GM12878 (cell line): ENCODE measurements around the gene INTS13.

Experiments
- BRCA1 ChIP-seq: IDR thresholded peaks from 2 replicates; pipeline ENCODE4 v1.6.1; 2011; ENCODE audit warnings: low read depth, low read length, improper control_type of control experiment
- EZH2 ChIP-seq: IDR thresholded peaks from 2 replicates; pipeline ENCODE4 v1.6.1; 2012; ENCODE audit warnings: low read depth, mild to moderate bottlenecking, control low read depth, inconsistent platforms, low read length, borderline replicate concordance; ENCODE audit not compliant: control insufficient read depth
- MXI1 ChIP-seq: fragments of 150-350 bp; IDR thresholded peaks from 2 replicates; pipeline ENCODE4 v1.6.1; 2011; ENCODE audit warnings: low read depth, mild to moderate bottlenecking, inconsistent platforms, low read length, improper control_type of control experiment
- NRF1 ChIP-seq: conservative IDR thresholded peaks from 2 replicates; pipeline ENCODE4 v1.6.1; 2011; ENCODE audit warnings: mild to moderate bottlenecking, low read depth, low read length, improper control_type of control experiment
- RCOR1 ChIP-seq: conservative IDR thresholded peaks from 2 replicates; pipeline ENCODE4 v1.6.1; 2012; ENCODE audit warnings: low read depth, low read length, improper control_type of control experiment
- SUZ12 ChIP-seq: fragments of 200-600 bp; sonication (generic); IDR thresholded peaks from one replicate; pipeline ENCODE4 v1.6.1; 2018; ENCODE audit warnings: antibody characterized with exemption, mild to moderate bottlenecking; ENCODE audit not compliant: unreplicated experiment
- TF ChIP-seq, protein P1 (sequence below): fragments of 150-350 bp; IDR thresholded peaks from 2 replicates; pipeline ENCODE4 v1.6.1; 2016; ENCODE audit warnings: low read depth, low read length
- TF ChIP-seq, protein P2 (sequence below): fragments of 450-650 bp; IDR thresholded peaks from 2 replicates; pipeline ENCODE4 v1.6.1; 2016; ENCODE audit warnings: mild to moderate bottlenecking, moderate library complexity, borderline replicate concordance
- TF ChIP-seq, protein P3 (sequence below), 3 experiments: IDR thresholded peaks in 2 of 3; conservative IDR thresholded peaks in 1 of 3; 2 replicates each; pipeline ENCODE4 v1.5.1; 2011; ENCODE audit warnings: low read depth in 3 of 3, low read length in 3 of 3, mild to moderate bottlenecking in 3 of 3, control low read depth in 2 of 3, moderate library complexity in 2 of 3, inconsistent platforms in 1 of 3, mixed read lengths in 1 of 3; ENCODE audit not compliant: control insufficient read depth in 2 of 3, insufficient read depth in 1 of 3; ENCODE audit errors: extremely low read depth in 1 of 3
- TF ChIP-seq, protein P4 (sequence below): fragments of 450-650 bp; IDR thresholded peaks from 2 replicates; pipeline ENCODE4 v1.6.1; 2017; ENCODE audit warnings: borderline replicate concordance

DNA sequence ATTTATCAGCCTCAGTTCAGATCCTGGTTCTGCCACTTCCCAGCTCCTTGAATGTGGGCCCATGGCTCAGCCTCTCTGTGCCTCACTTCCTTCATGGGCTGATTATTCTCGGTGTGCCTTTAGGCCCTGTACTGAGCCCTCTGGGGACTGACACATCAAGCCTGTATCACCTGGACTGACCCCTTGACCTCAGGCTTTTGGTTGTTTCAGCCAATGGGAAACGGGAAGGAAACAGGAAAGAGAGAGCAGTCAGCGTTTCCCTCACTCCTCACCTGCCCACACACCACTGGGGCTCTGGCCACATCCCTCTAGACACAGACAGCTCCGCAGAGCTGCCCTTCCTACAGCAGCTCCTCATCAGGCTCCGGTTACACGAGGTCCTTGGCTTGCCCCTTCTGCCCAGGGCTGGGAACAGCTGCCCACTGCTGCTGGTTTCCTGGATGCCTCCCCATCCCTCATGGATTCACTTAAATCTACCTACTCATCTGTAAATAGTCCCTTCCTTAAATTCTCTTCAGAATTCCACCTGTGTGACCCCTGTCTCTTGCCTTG lies 67.8 kb downstream of the INTS13 start:
- TF ChIP-seq RCOR1 (no peak), BRCA1 (no peak), NRF1 (no peak), EZH2 (no peak), SUZ12 (no peak), MXI1 (no peak)
- TF ChIP-seq, protein P1, sequence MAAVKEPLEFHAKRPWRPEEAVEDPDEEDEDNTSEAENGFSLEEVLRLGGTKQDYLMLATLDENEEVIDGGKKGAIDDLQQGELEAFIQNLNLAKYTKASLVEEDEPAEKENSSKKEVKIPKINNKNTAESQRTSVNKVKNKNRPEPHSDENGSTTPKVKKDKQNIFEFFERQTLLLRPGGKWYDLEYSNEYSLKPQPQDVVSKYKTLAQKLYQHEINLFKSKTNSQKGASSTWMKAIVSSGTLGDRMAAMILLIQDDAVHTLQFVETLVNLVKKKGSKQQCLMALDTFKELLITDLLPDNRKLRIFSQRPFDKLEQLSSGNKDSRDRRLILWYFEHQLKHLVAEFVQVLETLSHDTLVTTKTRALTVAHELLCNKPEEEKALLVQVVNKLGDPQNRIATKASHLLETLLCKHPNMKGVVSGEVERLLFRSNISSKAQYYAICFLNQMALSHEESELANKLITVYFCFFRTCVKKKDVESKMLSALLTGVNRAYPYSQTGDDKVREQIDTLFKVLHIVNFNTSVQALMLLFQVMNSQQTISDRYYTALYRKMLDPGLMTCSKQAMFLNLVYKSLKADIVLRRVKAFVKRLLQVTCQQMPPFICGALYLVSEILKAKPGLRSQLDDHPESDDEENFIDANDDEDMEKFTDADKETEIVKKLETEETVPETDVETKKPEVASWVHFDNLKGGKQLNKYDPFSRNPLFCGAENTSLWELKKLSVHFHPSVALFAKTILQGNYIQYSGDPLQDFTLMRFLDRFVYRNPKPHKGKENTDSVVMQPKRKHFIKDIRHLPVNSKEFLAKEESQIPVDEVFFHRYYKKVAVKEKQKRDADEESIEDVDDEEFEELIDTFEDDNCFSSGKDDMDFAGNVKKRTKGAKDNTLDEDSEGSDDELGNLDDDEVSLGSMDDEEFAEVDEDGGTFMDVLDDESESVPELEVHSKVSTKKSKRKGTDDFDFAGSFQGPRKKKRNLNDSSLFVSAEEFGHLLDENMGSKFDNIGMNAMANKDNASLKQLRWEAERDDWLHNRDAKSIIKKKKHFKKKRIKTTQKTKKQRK = no peak
- TF ChIP-seq, protein P2, sequence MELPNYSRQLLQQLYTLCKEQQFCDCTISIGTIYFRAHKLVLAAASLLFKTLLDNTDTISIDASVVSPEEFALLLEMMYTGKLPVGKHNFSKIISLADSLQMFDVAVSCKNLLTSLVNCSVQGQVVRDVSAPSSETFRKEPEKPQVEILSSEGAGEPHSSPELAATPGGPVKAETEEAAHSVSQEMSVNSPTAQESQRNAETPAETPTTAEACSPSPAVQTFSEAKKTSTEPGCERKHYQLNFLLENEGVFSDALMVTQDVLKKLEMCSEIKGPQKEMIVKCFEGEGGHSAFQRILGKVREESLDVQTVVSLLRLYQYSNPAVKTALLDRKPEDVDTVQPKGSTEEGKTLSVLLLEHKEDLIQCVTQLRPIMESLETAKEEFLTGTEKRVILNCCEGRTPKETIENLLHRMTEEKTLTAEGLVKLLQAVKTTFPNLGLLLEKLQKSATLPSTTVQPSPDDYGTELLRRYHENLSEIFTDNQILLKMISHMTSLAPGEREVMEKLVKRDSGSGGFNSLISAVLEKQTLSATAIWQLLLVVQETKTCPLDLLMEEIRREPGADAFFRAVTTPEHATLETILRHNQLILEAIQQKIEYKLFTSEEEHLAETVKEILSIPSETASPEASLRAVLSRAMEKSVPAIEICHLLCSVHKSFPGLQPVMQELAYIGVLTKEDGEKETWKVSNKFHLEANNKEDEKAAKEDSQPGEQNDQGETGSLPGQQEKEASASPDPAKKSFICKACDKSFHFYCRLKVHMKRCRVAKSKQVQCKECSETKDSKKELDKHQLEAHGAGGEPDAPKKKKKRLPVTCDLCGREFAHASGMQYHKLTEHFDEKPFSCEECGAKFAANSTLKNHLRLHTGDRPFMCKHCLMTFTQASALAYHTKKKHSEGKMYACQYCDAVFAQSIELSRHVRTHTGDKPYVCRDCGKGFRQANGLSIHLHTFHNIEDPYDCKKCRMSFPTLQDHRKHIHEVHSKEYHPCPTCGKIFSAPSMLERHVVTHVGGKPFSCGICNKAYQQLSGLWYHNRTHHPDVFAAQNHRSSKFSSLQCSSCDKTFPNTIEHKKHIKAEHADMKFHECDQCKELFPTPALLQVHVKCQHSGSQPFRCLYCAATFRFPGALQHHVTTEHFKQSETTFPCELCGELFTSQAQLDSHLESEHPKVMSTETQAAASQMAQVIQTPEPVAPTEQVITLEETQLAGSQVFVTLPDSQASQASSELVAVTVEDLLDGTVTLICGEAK = no peak
- TF ChIP-seq, protein P3, sequence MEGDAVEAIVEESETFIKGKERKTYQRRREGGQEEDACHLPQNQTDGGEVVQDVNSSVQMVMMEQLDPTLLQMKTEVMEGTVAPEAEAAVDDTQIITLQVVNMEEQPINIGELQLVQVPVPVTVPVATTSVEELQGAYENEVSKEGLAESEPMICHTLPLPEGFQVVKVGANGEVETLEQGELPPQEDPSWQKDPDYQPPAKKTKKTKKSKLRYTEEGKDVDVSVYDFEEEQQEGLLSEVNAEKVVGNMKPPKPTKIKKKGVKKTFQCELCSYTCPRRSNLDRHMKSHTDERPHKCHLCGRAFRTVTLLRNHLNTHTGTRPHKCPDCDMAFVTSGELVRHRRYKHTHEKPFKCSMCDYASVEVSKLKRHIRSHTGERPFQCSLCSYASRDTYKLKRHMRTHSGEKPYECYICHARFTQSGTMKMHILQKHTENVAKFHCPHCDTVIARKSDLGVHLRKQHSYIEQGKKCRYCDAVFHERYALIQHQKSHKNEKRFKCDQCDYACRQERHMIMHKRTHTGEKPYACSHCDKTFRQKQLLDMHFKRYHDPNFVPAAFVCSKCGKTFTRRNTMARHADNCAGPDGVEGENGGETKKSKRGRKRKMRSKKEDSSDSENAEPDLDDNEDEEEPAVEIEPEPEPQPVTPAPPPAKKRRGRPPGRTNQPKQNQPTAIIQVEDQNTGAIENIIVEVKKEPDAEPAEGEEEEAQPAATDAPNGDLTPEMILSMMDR (IDR thresholded peaks at IDR 0.05 in 2 of 3, conservative IDR thresholded peaks at IDR 0.05 in 1 of 3; ENCODE audit: control insufficient read depth in 2 of 3, extremely low read depth in 1 of 3, insufficient read depth in 1 of 3, low read depth in 3 of 3, low read length in 3 of 3) = no peak
- TF ChIP-seq, protein P4, sequence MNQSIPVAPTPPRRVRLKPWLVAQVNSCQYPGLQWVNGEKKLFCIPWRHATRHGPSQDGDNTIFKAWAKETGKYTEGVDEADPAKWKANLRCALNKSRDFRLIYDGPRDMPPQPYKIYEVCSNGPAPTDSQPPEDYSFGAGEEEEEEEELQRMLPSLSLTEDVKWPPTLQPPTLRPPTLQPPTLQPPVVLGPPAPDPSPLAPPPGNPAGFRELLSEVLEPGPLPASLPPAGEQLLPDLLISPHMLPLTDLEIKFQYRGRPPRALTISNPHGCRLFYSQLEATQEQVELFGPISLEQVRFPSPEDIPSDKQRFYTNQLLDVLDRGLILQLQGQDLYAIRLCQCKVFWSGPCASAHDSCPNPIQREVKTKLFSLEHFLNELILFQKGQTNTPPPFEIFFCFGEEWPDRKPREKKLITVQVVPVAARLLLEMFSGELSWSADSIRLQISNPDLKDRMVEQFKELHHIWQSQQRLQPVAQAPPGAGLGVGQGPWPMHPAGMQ = no peak
